HEK293T (cell line): Measurements from ENCODE around the gene ZFPM1.
"Not testable (repeated sequence)": the region's sequence is repeated elsewhere in the genome, so short reads cannot be mapped to it uniquely, and the experiment has no call there.

Experiments used
- BHLHE40 ChIP-seq: fragments of 450-650 bp; IDR thresholded peaks from 2 replicates; pipeline ENCODE4 v1.6.1; 2016; ENCODE audit warnings: mild to moderate bottlenecking, moderate library complexity, borderline replicate concordance
- ELF4 ChIP-seq: fragments of 450-650 bp; IDR thresholded peaks from 2 replicates; pipeline ENCODE4 v1.6.1; 2017; ENCODE audit warnings: antibody characterized with exemption
- FOXA1 ChIP-seq: fragments of 450-650 bp; IDR thresholded peaks from 2 replicates; pipeline ENCODE4 v1.6.1; 2016; ENCODE audit warnings: mild to moderate bottlenecking
- FOXM1 ChIP-seq: fragments of 450-650 bp; IDR thresholded peaks from 2 replicates; pipeline ENCODE4 v1.6.1; 2017; ENCODE audit warnings: mild to moderate bottlenecking, borderline replicate concordance
- L3MBTL2 ChIP-seq: fragments of 450-650 bp; conservative IDR thresholded peaks from 2 replicates; pipeline ENCODE4 v1.6.1; 2016; ENCODE audit warnings: mild to moderate bottlenecking
- SP1 ChIP-seq: fragments of 450-650 bp; IDR thresholded peaks from 2 replicates; pipeline ENCODE4 v1.6.1; 2017
- SUZ12 ChIP-seq: fragments of 450-650 bp; IDR thresholded peaks from 2 replicates; pipeline ENCODE4 v1.6.1; 2016; ENCODE audit warnings: mild to moderate bottlenecking
- ZNF384 ChIP-seq: fragments of 450-650 bp; IDR thresholded peaks from 2 replicates; pipeline ENCODE4 v1.6.1; 2016

DNA sequence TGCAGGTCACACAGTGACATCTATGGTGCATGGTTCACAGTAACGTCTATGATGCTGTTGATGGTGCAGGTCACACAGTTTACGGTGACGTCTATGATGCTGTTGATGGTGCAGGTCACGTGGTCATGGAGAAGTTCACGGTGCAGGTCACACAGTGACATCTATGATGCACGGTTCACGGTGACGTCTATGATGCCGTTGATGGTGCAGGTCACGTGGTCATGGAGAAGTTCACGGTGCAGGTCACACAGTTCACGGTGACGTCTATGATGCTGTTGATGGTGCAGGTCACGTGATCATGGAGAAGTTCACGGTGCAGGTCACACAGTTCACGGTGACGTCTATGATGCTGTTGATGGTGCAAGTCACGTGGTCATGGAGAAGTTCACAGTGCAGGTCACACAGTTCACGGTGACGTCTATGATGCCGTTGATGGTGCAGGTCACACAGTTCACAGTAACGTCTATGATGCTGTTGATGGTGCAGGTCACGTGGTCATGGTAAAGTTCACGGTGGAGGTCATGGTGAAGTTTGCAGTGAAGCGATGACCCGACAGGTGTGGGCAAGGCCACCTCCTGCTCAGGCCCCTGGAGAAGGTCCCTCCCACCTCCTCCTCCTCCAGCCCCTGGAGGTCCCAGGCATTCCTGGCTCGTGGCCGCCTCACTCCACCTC, 42.6 kb upstream of the ZFPM1 start:
- not testable (repeated sequence) for TF ChIP-seq BHLHE40, ZNF384, L3MBTL2, SP1, FOXA1, SUZ12, ELF4, FOXM1
